ENCODE measurements around the gene SNTA1.
"Not testable (repeated sequence)": the region's sequence is repeated elsewhere in the genome, so short reads cannot be mapped to it uniquely, and the experiment has no call there.

The SNTA1 gene

DNA sequence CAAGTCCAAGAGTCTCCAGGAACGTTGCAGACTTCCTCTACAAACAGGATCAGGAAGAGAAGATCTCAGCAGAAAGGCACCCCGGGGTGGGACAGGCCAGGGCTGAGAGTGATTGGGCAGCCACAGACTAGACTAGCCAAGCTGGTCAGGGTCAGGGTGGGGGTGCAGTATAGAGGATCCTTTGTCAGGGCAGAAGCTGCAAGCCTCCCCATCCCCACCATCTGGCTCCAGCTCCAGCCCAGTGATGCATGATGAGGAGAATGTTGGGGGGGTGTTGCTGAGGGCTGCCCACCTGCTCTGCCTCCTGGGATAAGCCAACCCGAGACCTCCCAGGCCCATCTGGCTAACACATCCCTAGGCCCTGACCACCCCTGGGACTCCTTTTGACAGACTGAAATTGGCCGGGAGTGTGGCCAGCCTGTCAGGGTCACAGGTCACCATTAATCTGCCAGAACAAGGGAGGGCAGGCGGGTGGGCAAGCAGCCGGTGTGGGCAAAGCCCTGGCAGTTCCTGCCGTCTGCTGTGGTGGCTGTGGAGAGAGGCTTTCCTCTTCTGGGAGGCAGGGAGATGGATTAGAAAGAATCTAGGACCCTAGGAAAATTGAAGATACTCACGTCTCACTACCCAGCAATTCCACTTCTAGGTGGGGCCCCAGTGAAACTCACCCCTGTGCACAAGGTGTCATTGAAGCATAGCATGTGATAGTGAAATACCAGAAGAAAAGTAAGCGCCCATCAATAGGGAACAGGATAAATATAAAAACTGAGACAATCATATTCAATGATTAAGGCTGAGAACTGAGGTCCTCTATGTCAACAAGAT, 22.1 kb upstream of the SNTA1 start:
- no peak for DNase-seq (ENCODE audit: low spot score)

DNA sequence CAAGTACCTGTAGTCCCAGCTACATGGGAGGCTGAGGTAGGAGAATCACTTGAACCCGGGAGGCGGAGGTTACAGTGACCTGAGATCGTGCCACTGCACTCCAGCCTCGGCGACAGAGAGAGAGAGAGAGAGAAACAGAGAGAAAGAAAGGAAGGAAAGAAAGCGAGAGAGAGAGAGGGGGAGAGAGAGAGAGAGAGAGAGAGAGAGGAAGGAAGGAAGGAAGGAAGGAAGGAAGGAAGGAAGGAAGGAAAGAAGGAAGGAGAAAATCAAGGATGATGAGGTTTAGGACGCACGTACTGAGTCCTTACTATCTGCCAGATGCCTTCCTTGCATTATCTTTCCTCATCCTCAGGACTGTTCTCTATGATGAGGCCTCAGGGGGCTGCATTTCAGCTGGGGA, 21.2 kb upstream of the SNTA1 start:
- not testable (repeated sequence) for DNase-seq (ENCODE audit: low spot score)

DNA sequence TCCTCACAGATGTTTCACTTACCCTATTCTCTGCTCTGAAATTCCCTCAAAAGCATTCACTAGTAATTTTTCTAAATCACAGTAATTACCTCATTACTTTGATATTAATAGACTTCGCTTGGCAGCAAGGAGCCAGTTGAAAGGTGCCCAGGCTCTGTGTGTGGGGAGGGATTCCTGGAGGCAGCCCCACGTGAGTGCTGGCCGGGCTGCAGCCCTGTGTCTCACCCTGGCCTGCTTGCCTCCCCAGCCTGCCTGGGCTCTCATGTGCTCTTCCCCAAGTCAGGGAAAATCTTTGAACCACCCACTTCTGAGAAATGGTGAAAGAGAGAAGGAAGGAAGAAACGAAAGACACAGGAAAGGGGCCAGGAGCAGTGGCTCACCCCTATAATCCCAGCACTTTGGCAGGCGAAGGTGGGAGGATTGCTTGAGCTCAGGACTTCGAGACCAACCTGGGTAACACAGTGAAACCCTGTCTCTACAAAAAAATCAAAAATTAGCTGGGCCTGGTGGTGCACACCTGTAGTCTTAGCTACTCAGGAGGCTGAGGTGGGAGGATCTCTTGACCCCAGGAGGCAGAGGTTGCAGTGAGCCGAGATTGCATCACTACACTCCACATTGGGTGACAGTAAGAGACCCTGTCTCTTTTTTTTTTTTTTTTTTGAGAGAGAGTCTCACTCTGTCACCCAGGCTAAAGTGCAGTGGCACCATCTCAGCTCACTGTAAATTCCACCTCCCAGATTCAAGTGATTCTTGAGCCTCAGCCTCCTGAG, 20.0 kb upstream of the SNTA1 start:
- no peak for DNase-seq (ENCODE audit: low spot score)

DNA sequence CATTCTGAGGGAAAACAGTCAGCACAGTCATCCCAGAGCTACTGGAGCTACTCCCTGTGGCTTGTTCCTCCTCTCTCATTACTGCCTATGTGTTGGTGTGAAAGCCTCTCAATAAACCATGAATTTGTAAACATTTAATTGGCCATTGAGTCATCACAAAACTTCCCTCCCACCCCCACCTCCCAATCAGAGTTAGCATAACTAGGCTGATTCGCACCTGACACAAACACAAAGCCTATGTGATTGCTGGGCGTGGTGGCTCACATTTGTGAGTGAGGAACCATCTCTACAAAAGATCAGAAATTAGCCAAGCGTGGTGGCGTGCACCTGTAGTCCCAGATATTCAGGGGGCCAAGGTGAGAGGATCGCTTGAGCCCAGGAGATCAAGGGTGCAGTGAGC, 17.1 kb upstream of the SNTA1 start:
- DNase-seq (ENCODE audit: low spot score), result no peak

DNA sequence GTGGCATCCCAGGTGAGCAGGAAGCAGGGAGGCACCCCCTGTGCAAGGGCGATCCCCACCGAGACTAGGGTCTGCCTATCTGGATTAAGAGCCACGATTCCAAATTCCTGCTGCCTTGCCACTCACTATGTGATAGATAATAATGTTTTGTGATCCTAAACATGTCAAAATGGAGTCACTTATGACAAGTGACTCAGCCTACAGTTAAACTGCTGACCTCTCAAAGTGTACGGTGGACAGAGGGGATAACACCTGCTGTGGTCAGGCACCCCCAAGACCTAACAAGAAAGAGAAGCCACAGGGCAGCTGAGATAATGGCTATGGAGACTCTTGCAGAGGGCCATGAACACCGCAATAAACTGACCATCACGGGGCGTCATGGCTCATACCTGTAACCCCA, 16.0 kb upstream of the SNTA1 start:
- no peak for DNase-seq (ENCODE audit: low spot score)

DNA sequence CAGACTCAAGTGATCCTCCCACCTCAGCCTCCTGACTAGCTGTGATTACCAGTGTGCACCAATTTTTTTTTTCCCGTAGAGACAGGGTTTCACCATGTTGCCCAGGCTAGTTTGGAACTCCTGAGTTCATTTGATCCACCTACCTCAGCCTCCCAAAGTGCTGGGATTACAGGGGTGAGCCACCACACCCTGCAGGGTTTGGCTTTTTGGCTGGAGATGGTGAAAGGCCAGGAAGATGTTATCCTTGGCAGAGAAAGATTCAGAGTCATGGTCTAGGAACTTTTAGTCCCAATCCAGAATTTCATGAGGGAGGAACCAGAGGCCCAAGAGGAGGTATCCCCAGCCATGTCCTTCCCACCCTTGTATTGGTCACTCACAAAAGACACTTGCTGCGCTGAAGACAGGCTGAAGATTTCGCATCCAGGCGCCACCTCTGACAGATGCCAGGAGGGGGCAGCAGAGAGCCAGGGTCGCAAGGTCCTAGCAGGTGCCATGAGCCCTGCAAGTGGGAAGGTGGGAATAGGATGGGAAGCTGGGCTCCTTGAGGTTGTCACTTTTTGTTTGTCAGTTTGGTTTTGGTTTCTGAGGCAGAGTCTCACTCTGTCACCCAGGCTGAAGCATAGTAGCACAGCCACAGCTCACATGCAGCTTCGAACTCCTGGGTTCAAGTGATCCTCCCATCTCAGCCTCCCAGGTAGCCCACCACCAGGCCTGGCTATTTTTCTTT, 13.5 kb upstream of the SNTA1 start:
- peak; percentile 74 for DNase-seq (ENCODE audit: low spot score)

DNA sequence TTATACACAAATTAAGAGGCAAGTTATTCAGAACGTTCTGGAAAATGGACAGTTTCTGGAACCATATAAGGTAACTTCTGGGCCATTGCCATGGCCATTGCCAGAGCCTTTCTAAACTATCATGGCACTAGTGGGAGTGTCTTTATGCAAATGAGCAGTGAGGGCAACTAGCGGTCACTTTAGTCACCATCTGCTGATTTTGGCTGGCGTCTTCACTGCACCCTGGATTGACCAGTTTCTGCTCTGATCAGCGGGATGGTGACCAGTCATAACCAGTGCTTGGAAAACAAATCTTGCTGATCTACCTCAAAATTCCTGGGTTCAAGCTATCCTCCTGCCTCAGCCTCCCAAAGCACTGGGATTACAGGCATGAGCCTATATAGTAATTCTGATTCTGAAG, 7.3 kb upstream of the SNTA1 start:
- DNase-seq (ENCODE audit: low spot score), result no peak

DNA sequence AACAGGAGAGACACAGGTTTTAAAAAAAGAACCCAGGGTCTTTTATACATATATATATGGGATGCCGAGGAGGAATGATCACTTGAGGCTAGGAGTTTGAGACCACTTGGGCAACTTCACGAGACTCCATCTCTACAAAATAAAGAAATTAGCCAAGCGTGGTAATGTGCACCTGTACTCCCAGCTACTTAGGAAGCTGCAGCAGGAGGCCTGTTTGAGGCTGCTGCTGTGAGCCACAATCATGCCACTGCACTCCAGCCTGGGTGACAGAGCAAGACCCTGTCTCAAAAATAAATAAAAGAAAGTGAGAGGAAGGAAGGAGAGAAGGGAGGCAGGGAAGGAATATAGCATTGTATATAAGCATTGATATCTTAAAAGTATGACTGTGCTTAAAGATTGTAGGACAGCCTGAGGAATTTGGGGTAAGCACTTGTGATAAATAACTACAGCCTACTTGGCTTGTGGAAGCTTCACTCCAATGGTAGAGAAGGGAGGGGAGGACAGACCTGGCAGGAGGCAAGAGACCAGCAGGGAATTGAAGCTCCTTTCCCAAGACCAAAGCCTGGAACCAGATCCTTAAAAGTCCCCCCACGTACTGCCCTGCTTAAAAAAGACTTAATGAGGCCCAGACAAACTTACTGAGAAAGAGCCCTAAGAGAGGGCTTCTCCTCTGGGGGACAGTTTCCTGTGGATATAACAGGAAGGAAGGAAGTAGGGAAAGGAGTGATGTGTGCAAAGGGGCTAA, 2.5 kb upstream of the SNTA1 start:
- no peak for DNase-seq (ENCODE audit: low spot score)

DNA sequence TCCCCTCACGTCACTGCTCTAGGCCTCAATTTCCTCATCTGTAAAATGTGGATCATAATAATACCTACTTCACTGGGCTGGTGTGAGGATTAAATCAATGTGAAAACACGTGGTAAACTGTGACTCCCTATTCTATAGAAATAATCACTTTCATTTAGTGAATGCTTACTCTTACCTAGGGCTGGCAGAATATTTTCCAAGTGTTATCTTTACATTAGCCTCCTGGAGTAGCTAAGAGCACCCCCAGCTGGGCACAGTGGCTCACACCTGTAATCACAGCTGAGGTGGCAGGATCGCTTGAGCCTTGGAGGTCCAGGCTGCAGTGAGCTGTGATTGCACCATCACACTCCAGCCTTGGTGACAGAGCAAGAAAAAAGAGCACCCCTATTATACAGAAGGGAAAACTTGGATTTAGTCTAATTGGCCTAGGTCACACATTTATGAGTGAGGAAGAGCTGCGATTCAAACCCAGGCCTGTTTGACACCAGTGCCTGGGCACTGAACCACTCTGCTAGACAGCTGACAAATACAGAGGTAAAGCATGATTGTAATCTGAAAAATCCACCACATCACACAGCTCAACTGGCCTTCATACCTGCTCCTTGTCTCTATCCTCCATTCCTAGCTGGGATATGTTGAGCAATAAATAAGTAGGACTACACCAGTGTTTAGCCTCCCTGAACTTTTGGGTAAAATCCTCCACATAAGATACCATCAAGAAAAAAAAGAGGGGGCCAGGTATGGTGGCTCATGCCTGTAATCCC, 1.4 kb upstream of the SNTA1 start:
- peak; percentile 32 for DNase-seq (ENCODE audit: low spot score)

DNA sequence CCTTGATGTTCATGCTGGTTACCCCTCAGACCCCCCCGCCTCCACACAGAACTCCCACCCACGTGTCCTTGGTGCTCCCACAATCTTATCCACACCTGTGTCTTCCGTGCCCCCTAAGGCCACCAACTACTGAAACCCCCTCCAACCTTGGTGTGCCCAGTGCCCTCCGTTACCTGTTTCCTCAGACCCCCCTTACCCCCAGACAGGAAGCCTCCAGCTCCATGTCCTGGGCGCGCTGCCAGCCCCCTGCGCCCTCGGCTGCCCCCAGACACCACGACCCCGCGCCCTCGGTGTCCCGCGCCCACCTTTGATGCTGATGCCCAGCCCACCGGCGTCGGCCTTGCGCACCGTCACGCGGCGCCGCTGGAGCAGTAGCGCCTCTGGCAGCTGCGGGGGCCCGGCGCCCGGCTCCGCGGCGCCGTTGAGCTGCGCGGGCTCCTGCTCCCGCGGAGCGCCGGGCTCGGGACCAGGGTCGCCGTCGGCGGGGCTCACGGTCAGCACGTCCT, 504 bp downstream of the SNTA1 start:
- DNase-seq (ENCODE audit: low spot score), result no peak

DNA sequence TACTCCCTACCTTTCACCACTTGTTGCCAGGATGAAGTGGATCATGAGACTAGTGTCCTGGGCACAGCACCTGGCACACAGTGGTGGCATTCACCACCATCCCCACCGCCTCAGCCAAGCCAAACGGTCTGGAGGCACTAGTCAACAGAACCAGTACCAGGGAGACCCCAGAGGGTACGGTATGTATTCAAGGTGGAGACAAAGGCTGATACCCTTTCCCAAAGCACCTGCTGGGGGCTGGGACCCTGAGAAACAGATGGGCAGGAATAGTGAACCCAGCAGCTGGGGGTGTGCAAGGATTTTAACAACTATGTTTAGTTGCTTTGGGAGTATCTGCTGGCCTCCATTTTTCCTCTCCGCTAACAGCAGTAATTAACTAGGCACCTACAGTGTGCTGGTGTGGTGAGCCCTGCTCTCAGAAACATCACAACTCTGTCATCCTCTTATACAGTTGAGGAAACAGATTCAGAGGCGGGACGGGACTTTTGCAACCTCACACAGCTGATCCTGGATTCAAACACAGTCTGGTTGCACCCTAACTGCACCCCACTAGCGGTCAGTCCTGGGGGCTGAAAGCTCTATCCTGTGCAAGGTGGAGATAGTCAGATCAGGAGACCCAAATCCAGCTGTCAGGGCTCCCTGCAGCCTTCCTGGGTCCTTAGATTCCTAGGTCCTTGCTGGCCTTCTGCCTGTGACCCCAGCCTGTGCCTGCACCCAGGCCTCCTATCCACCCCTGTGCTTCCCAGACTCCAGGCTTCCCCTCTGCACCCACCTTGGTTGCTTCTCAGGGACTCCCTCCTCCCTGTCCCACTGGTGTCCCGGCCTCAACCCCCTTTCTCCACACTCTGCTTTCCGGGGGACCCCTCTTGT, 1.2 kb downstream of the SNTA1 start:
- no peak for DNase-seq (ENCODE audit: low spot score)

DNA sequence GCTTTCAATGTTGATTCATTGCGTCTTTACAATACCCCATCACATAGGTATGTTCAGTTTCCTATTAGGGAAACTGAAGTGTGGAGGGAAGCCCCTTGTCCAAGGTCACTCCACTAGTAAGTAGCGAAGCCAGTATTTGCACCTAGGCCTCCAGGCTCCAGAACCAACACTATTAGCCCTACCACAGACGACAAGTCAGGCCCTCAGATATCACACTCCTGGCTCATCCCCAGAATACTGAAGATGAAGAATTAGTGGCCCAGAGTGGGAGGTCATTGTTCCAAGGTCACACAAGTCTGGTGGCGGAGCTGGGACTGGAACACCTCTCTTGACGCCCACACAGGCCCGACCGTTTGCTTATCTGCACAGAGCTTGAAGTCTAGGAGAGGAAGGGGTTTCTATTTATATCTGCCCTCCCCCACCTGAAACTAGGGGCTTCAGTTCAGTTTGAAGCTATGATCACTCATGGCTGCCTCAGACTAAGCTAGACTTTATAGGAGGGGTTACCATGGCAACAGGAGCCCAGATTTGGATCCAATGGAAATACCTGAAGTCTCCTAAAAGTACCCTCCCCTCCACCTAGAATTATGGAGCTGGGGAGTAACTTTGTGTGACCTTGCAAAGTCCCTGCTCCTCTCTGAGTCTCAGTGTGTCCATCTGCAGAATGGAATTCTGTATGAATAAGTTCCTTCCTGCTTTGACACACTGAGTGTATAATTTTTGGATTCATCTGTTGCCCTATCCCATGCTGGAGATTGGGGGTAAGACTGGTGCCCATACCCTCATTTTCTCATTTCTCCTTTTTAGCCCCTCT, 2.2 kb downstream of the SNTA1 start:
- no peak for DNase-seq (ENCODE audit: low spot score)

DNA sequence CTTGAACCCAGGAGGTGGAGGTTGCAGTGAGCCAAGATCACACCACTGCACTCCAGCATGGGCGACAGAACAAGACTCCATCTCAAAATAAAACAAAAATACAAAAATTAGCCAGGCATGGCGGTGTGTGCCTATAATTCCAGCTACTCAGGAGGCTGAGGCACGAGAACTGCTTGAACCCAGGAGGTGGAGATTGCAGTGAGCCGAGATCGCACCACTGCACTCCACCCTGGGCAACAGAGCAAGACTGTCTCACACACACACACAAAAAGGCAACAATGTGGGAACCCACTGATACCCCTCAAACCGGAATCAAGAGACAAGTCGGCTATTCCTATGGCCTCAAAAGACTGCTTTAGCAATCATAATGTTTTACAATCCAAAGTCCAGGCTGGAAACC, 3.0 kb downstream of the SNTA1 start:
- not testable (repeated sequence) for DNase-seq (ENCODE audit: low spot score)

DNA sequence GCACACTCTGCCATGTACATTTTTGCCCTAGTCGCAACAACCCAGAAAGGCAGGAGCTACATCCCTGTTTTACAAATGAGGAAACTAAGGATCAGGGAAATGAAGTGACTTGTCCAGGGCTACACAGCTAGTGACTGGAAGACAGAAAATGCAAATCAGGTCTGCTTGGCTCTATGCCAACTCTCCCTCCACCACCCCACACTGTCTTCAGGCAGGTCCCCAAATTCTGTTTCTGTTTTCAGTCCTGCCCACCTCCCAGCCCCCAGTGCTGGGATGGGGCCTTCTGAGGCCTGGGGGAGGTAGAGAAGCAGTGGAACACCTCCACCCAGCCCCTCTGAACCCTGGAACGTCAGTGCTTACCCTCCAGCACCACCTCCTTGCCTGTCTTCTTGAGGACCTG, 5.1 kb downstream of the SNTA1 start:
- DNase-seq (ENCODE audit: low spot score), result no peak

DNA sequence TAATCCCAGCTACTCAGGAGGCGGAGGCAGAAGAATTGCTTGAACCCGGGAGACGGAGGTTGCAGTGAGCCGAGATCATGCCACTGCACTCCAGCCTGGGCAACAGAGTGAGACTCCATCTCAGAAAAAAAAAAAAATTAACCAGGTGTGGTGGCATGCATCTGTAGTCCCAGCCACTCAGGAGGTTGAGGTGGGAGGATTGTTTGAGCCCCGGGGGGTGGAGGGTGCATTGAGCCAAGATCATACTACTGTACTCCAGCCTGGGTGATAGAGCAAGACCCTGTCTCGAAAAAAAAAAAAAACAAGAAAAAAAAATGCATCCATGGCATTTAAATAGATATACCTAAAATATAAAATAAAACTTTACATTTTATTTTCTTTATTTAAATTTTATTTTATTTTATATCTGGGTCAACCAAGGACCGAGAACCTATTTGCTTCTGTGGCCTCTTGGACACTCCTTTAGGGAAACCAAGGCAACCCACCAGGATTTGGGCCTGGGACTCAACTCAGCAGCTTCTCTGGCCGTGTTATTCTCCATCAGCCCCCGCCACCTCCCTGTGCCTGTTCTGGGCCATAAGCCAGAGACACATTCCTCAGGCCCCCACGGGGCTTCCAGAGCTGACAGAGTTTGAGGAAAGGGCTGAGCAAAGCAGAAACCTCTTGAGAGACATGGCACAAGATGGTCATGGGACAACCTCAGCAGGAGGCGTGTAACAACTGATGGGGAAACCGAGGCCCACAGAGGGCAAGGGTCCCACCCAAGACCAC, 6.2 kb downstream of the SNTA1 start:
- no peak for DNase-seq (ENCODE audit: low spot score)

DNA sequence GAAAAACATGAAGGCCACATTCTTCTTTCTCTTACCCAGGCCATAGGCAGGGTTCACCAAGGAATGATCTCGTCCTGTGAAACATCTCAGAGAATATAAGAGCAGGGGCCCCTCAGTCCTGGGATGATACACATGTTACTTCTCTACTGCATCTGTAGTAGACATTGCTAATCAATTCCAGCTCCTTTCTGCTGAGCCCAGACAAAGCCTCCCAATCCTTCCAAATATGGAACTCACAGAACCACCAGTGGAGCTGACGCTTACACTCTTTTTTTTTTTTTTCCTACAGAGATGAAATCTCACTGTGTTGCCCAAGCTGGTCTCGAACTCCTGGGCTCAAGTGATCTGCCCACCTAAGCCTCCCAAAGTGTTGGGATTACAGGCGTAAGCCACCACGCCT, 9.1 kb downstream of the SNTA1 start:
- no peak for DNase-seq (ENCODE audit: low spot score)

DNA sequence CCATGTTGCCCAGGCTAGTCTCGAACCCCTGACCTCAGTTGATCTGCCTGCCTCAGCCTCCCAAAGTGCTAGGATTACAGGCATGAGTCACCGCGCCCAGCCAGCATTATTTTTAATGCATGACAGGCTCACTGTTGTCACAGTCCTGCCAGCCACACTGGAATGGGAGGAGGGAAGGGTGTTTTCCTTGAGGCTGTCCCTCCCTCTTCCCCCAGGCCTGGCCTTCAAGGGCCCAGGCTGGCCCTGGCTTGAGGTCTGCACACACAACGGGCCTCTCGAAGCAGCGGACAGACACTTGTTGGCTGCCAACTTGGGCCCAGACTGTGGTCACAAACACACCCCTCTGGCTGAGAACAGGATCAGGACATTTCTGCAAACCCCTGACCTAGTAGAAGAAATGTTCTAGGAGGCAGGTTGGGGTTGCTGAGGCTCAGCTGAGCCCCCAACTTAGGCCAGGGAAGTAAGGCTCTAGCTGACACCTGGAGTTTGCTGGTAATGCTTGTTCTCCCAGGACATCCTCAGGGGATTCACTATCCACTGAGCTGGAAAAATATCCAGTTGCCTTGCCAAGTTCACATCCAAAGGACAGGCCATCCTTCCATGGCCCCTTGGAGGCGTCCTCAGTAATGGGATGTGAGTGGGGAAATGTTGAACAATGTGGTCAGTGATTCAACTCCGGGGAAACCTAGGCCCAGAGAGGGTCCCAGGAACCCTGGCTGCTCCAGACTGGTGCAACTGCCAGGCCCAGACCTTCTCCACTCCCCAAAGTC, 9.9 kb downstream of the SNTA1 start:
- no peak for DNase-seq (ENCODE audit: low spot score)
